Measurements from ENCODE around the gene SHF.
"Not testable (repeated sequence)": the region's sequence is repeated elsewhere in the genome, so short reads cannot be mapped to it uniquely, and the experiment has no call there.

The SHF gene, protein sequence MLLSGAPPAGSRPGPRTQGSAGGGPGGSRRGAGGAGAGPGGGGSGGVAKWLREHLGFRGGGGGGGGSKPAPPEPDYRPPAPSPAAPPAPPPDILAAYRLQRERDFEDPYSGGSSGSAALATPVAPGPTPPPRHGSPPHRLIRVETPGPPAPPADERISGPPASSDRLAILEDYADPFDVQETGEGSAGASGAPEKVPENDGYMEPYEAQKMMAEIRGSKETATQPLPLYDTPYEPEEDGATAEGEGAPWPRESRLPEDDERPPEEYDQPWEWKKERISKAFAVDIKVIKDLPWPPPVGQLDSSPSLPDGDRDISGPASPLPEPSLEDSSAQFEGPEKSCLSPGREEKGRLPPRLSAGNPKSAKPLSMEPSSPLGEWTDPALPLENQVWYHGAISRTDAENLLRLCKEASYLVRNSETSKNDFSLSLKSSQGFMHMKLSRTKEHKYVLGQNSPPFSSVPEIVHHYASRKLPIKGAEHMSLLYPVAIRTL

DNA sequence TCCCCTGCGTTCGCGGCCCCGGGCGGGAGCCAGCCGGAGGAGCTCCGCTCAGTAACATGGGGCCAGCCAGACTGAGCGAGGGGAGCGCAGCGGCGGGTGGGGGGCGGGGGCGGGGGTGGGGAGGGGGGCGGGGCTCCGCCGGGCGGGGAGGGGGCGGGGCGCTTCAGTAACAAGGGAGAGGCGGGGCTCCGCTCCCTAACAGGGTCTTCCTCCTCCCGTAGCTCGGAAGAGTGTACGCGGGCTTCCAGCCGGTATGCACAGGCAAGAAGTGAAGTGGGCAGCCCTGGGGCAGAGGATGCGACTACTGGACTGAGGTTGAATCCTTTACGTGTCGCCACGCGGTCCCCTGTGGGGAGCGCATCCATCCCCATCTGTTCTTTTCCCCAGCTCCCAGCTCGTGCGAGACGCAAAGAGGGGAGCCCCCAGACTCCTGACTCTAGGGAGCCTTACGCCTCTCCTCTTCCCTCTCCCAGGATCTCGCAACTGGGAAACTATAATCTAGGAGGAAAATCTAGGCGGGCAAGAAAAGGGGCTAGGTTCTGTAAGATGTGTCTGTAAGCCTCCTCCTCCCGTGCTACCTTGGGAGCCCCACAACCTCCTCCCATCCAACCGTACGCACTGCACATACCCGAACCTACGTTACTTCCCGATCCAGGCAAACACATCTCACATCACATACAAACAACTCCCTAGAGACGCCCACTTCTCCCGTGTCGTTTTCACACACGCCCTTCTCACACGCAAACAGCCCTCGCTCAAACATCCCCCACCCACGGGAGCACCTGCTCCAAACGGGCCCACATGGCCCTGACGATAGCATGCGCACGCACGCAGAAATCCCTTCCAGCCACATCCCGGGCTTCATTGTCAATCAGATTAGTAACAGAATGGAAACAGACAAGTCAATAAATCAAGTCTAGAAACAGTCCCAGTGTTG, at the start of gene SHF:
TSS of gene SHF (minus strand) at position 73 of the 937 bp plus-strand sequence. CDS start at position 58, 15 bp downstream.
- DNase-seq (ENCODE audit: extremely low read depth in 1 of 2, low read depth in 1 of 2): peak in 1 of 2 donors; percentile 40

DNA sequence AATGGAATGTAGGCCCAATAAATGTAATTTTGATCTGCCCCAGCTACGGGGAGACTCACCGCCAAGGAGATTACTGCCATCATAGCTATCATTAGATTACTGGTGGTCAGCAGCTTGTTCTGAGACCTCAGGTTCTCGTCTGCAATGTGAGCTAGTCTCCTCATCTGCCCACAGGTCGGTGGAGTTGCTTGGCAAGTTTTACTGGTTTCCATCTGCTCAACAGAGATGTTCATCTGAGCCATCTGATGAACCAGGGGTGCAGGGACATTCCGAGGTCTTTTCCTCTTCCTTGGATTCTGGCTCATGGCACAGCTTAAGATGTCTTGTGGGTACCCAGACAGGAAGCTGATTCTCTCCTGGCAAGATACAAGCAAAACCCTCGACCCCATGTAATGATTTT, 49.0 kb upstream of the SHF start:
- DNase-seq (ENCODE audit: extremely low read depth in 1 of 2, low read depth in 1 of 2): not testable (repeated sequence)

DNA sequence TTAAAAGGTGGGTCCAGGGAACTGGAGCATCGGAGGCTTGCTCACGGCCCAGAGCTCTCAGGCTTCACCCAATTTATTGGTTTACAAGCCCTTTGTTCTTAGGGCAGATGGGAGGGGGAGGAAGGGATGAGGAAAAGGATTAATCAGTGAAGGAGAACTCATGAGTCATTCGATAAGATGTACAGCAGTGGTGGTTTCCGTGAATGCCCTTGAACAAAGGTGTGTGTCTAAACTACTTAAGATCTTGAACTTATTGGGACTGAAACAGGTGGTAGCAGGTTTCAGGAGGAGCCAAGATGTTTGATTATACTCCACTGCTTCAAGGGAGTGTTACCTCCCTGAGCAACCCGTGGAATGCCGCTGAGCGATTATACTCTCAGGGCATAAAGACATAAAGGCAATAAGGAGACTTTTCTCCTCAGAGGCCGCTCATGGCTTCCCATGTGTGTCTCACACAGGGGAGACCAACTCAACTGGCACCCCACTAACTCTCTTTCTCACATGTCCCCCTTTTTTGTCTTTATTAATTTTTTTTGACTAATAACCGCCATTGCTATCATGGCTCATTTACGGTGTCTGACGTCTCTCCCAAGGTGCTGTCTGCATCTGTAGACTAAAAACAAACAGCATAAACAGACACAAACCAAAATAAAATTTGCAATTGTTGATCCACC, 46.9 kb upstream of the SHF start:
- no peak for DNase-seq (ENCODE audit: extremely low read depth in 1 of 2, low read depth in 1 of 2)

DNA sequence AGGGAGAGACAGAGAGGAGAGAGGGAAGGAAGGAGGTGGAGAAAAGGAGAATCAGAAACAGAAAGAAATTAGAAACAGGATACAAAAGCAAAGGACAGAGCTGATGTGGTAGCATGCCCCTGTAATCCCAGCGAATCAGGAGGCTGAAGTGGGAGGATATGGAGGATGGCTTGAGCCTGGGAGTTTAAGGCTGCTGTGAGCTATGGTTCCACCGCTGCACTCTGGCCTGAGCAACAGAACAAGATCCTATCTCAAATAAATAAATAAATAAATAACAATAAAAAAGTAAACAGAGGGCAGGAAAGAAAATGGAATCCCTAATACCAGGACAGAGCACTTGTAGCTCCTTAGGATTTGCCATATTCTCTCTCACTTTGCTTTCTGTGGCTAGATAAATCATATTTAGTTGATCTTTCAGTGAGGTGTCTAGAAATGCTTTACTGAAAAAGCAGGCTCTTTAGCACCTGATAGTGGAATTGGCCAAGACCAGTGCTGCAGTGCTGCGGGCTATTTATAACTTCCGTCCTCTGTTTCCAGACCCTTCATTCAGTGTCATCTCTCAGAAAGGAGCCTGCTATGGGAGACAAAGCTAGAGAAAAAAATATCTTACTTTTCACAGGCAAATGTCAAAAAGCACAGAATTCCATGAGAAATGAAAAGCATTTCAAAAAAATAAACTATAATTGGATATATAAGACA, 44.2 kb upstream of the SHF start:
- DNase-seq (ENCODE audit: extremely low read depth in 1 of 2, low read depth in 1 of 2): no peak

DNA sequence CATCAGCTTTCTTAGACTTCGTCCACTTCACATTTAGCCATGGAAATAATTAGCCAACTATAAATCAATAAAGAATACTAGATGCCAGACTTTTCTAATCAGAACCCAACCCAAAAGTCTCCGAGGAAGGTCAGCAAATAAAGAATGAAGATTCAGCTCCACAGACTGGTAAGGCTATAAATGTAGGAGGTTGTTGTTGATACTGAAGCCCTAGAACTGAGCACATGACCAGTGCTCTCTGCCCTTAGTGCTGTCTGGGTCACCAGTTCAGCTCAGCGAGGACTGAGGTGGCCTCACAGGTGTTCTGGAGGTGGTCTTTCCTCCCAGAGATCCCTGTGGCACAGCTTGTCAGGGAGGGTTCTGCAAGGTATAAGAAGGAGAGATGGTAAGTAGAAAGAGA, 43.4 kb upstream of the SHF start:
- no peak for DNase-seq (ENCODE audit: extremely low read depth in 1 of 2, low read depth in 1 of 2)

DNA sequence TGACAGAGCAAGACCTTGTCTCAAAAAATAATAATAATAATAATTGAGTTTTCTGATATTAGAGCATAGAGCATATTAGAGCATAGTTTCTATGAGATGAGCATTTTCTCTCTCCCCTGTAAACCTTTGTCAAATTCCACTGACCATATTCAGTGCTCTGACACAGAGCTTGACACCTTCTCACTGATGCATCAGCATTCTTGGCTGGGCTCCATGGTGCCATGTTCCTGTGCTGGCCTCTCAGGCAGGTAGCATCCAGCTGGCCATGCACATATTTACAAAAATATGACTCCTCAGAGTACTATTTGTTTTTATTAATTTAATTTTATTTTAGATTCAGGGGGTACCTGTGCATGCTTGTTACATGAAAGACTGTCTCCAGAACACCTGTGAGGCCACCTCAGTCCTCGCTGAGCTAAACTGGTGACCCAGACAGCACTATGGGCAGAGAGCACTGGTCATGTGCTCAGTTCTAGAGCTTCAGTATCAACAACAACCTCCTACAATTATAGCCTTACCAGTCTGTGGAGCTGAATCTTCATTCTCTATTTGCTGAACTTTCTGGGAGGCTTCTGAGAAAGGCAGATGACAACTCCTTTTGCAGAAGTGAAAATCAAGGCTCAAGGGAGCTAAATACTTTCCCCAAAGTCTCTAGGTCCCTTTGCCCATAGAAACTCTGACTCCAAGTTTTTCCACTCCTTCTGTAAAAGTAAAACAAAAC, 42.6 kb upstream of the SHF start:
- no peak for DNase-seq (ENCODE audit: extremely low read depth in 1 of 2, low read depth in 1 of 2)

DNA sequence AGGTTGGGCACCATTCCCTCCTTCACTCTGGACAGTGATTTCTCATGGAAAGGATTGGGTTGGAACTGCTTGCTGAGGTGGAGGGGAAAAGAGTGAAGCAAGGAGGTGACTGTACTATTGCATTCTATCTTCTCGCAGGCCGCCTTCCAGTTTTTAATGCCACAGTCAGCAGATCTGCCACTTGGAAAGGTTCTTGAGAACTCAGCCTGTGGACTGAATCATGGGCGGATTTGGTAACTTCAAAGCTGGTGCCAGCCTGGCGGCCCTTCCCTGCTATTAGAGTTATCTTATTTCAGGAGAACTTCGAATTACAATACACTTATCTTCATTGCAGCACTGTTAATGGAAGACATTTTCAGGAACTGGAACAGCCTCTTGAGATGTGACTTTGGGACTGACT, 41.2 kb upstream of the SHF start:
- DNase-seq (ENCODE audit: extremely low read depth in 1 of 2, low read depth in 1 of 2): no peak

DNA sequence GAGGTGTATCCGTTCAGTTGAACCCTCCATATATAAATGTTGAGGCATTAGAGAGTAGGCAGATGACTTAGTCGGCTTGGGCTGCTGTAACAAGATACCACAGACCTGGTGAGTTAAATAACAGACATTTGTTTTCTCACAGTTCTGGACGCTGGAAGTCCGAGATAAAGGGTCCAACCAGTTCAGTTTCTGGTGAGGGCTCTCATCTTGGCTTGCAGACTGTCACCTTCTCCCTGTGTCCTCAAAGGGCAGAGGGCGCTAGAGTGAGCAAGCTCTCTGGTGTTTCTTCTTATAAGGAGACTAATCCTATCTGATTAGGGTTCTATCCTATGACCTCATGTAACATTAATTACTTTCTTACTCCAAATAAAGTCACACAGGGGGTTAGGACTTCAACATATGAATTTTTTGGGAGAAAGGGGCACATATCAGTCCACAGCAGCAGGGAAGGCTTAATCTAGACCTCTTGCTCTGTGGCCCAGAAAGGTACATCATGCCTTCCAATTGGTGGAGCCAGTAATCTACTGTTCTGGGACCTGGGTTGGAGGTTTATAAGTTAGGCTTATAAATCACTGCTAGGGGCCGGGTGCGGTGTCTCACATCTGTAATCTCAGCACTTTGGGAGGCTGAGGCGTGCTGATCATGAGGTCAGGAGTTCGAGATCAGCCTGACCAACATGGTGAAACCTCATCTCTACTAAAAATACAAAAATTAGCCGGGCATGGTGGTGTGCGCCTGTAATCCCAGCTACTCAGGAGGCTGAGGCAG, 37.9 kb upstream of the SHF start:
- DNase-seq (ENCODE audit: extremely low read depth in 1 of 2, low read depth in 1 of 2): no peak

DNA sequence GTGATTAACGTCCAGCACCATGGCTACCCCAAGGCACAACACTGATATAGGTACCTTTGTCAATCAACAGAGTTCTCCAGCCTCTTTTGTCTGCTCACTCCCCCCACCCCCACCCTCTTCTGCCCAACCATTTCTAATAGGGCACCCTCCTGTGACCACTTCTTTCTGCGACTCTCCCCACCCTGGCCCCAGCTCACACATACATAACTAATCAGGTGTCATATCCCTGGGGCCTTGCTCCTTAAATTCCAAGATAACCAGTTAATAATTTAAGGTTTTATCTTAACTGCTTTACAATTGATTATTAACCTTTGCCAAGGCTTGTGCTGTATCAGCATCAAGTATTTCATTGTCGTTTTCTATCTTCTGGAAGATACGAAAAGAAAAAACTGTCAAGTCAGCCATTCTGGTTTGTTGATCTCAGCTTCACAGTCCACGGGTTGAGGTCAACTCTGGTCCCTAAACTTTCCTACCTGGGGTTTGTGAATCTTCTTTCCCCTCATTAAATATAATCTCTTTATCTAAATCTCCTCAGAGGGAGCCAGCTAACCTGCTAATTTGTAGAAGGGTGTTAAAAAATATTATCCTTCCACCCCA, 37.0 kb upstream of the SHF start:
- no peak for DNase-seq (ENCODE audit: extremely low read depth in 1 of 2, low read depth in 1 of 2)

DNA sequence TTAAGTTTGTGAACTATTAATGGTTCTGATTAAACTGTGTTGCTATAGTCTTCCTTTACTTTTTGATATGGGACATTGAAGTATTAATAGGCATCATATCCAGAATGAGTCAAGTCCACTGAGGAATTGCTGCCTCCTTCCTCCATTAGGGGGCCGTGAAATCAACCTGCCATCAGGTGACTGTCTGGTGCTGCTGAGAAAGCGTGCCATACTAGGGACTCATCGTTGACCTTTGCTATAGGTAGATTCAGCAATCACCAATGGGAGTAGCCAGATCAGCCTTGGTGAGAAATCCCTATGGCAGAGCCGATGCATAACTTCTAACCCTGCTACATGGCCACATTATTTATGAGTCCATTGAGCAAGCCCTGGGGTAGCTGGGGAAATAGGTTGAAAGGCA, 34.2 kb upstream of the SHF start:
- DNase-seq (ENCODE audit: extremely low read depth in 1 of 2, low read depth in 1 of 2): no peak

DNA sequence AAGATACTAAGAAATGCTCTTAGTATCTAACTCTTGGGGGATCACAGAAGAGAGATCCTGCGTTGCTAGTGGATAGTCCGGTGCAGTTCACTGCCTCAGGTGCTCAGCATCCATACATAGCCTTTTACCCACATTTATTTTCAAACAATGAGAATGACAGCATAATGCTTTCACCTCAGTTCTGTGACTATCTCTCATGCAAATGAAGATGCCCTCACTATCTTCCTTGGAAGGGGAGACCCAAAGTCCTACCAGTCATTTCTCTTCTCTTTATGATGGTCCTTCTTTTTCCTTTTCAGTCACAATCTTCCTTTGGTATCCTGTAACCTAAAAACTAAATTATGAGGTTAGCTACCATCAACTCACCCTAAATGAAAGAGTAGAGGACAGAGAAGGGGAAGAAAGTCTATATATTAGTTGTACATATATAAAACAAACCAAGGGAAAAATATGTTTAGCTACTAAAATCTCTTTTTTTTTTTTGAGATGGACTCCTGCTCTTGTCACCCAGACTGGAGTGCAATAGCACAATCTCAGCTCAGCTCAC, 33.4 kb upstream of the SHF start:
- DNase-seq (ENCODE audit: extremely low read depth in 1 of 2, low read depth in 1 of 2): no peak

DNA sequence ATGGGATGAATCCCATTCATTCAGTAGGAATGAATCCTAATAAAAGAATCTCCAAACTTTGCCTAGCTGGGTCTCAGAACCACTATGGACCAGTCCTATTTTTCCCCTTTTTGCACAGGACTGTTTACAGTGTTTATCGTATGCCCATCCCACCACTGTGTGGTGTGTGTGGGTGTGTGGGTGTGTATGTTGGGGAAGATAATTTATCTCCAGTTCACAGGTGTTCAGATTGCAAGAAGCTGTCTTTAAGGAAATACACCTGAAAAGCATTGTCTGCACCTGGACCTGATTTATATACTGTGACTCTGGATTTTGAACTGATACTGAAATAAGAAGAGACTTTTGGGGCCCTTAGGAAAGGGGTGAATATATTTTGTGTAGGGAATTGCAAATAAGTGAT, 24.7 kb upstream of the SHF start:
- no peak for DNase-seq (ENCODE audit: extremely low read depth in 1 of 2, low read depth in 1 of 2)

DNA sequence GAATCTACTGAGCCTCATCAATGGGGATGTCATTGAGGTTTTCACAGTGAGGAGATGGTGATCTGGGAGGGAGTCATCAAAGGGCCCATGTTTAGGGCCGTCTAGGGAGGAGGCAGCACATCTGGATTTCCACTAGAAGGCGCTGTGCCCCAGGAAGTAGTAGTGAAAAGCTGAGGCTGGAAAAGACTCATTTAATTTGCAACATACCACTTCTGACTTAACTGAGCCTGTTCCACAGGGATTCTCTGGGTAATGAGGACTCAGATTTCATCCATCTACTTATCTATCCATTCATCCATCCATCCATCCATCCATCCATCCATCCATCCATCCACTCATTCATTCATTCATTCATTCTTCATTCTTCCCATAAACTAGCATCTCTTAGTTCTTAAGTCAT, 17.4 kb upstream of the SHF start:
- DNase-seq (ENCODE audit: extremely low read depth in 1 of 2, low read depth in 1 of 2): peak in 1 of 2 donors; percentile 25

DNA sequence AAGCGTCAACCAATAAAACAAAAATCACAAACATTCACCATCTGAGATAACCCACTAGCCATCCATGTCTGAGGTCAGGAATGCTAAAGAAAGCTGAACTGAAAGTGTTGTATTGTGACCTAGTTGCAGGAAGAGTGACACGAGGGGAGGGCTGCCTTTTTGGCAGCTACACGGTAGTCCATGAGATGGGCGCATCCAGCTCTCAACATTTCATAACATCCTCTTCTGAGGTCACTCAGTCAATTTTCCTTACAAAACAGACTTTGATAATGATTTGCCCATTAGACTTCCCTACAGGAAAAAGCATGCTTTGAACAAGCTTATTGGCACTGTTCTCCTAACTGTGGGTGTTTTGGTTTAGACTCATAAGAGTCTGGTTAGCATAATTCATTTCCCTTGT, 15.4 kb upstream of the SHF start:
- no peak for DNase-seq (ENCODE audit: extremely low read depth in 1 of 2, low read depth in 1 of 2)

DNA sequence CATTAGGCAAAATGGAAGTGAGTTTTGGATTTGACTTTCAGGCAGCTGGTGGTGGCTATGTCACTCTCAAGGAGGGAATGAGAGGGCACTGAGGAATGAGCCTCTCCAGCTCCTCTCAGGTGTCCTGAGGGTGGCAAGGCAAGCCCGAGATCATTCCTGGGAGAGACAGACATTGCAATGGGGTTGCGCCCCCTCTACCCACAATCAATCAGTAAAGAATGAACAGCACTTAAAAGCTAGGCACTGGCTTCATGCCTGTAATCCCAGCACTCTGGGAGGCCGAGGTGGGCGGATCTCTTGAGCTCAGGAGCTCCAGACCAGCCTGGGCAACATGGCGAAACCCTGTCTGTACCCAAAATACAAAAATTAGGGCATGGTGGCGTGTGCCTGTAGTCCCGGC, 14.1 kb upstream of the SHF start:
- DNase-seq (ENCODE audit: extremely low read depth in 1 of 2, low read depth in 1 of 2): no peak

DNA sequence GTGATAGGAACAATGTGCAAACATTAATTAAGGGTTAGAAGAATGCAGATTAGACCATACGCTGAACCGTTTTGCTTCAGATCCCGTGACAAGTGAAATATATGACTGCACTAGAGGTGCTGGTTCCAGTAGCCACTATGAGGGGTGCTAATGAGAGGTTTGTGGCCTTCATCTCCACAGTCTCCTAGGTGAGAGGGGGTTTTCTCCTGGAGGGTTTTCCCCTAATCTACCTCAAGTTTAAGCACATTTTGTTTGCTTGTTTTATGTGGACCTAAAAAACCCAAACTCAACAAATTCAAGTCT, 13.7 kb upstream of the SHF start:
- no peak for DNase-seq (ENCODE audit: extremely low read depth in 1 of 2, low read depth in 1 of 2)

DNA sequence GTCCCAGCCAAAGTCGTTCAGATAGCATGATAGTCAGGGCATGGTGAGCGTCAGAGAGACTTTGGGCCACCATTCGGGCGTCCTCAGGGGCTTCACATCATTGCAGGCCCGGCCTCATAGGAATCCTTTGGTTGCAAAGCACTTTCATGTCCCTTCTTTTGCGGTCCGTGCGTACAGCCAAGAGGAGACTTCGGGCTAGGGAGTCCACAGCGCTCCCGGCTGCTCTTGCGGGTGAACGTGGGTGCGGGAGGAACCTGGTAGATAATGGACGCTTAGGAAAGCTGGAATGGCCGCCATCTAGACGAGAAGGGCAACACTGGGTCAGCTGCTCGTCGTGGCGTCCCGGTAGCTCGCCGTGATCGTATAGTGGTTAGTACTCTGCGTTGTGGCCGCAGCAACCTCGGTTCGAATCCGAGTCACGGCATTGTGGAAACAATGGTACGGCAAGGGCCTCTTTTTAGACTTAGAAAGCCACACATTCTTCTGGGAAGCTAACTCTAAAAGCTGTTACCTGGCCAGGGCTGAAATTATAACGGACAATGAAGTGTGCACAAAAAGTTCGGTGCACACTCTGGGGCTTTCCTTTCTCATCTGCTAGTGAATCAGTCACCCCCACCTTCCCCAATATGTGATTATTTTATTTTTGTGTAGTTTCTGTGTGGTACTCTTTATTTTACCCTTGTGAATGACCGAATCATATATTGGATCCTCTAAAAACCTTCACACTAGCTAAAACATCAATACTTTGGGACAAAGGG, 13.2 kb upstream of the SHF start:
- DNase-seq (ENCODE audit: extremely low read depth in 1 of 2, low read depth in 1 of 2): peak in 1 of 2 donors; percentile 43
